Muscle layer of duodenum (tissue), 2 donors: ENCODE results near the gene CILP2.

Experiments
- H3K27ac ChIP-seq: one replicate; pipeline ENCODE4 v1.7.0; 2013; ENCODE audit warnings: mild to moderate bottlenecking, low read length
- H3K27me3 ChIP-seq: one replicate; pipeline ENCODE4 v1.7.0; 2013; ENCODE audit warnings: low read depth, mild to moderate bottlenecking, control low read depth, low read length
- H3K36me3 ChIP-seq, 2 donors: one replicate each; pipeline ENCODE4 v1.7.0; 2013; ENCODE audit warnings: low read length in 2 of 2, control low read depth in 1 of 2, mild to moderate bottlenecking in 1 of 2; ENCODE audit not compliant: insufficient read depth in 2 of 2, control insufficient read depth in 1 of 2
- H3K4me1 ChIP-seq, 2 donors: one replicate each; pipeline ENCODE4 v1.7.0; 2013; ENCODE audit warnings: low read length in 2 of 2, mild to moderate bottlenecking in 2 of 2, control low read depth in 1 of 2, moderate library complexity in 1 of 2; ENCODE audit not compliant: insufficient read depth in 2 of 2, control insufficient read depth in 1 of 2
- H3K4me3 ChIP-seq, 2 donors: one replicate each; pipeline ENCODE4 v1.7.0; 2013; ENCODE audit warnings: low read length in 2 of 2, low read depth in 1 of 2, mild to moderate bottlenecking in 1 of 2
- H3K9me3 ChIP-seq, 2 donors: one replicate each; pipeline ENCODE4 v1.7.0; 2013; ENCODE audit warnings: low read length in 2 of 2, control low read depth in 1 of 2, mild to moderate bottlenecking in 1 of 2; ENCODE audit not compliant: control insufficient read depth in 1 of 2
- donor health status: healthy.

Gene CILP2

GRCh38 chr19:19538061-19538784, at the start of gene CILP2:
CILP2 (plus strand) TSS chr19:19538265; CDS start chr19:19538350, 85 bp downstream.
- peaks cover 25% of the 10 kb centered on the region for H3K27me3 ChIP-seq
- H3K27ac ChIP-seq = no peak within 1 kb of the TSS
- H3K36me3 ChIP-seq = peaks cover 0 to 3% of the 10 kb centered on the region in 2 donors
- no peaks in the 10 kb centered on the region for H3K9me3 ChIP-seq
- peaks cover 5 to 41% of the 10 kb centered on the region in 2 donors for H3K4me1 ChIP-seq
- peak within 1 kb of the TSS in 1 of 2 donors; percentile 48 for H3K4me3 ChIP-seq

- peaks cover 19 to 26% of the 10 kb centered on the region in 2 donors for H3K4me1 ChIP-seq
These were observed 49.0 kb upstream of the CILP2 start for GRCh38 chr19:19488875-19489690.

GRCh38 chr19:19489804-19490204, 48.3 kb upstream of the CILP2 start:
- H3K4me1 ChIP-seq = peaks cover 19 to 26% of the 10 kb centered on the region in 2 donors
- H3K4me3 ChIP-seq = peak overlapping the region in 1 of 2 donors; percentile 15
- peaks cover 17 to 36% of the 10 kb centered on the region in 2 donors for H3K36me3 ChIP-seq

More at GRCh38 chr19:19488875-19489690, 49.0 kb upstream of the CILP2 start:
- Histone ChIP-seq H3K36me3 (peaks cover 13 to 29% of the 10 kb centered on the region in 2 donors), H3K27me3 (no peaks in the 10 kb centered on the region), H3K9me3 (no peaks in the 10 kb centered on the region), H3K27ac (peak overlapping the region; percentile 49), H3K4me3 (peak overlapping the region; percentile 7 to 15)

GRCh38 chr19:19490214-19490968, 47.7 kb upstream of the CILP2 start:
- Histone ChIP-seq H3K4me3 (no peak overlapping the region), H3K27ac (peak overlapping the region; percentile 49), H3K36me3 (peaks cover 17 to 38% of the 10 kb centered on the region in 2 donors), H3K4me1 (peaks cover 19 to 21% of the 10 kb centered on the region in 2 donors), H3K9me3 (no peaks in the 10 kb centered on the region), H3K27me3 (no peaks in the 10 kb centered on the region)

More at GRCh38 chr19:19489804-19490204, 48.3 kb upstream of the CILP2 start:
- H3K27ac ChIP-seq = peak overlapping the region; percentile 49
- no peaks in the 10 kb centered on the region for H3K9me3 ChIP-seq
- H3K27me3 ChIP-seq = no peaks in the 10 kb centered on the region

DNA sequence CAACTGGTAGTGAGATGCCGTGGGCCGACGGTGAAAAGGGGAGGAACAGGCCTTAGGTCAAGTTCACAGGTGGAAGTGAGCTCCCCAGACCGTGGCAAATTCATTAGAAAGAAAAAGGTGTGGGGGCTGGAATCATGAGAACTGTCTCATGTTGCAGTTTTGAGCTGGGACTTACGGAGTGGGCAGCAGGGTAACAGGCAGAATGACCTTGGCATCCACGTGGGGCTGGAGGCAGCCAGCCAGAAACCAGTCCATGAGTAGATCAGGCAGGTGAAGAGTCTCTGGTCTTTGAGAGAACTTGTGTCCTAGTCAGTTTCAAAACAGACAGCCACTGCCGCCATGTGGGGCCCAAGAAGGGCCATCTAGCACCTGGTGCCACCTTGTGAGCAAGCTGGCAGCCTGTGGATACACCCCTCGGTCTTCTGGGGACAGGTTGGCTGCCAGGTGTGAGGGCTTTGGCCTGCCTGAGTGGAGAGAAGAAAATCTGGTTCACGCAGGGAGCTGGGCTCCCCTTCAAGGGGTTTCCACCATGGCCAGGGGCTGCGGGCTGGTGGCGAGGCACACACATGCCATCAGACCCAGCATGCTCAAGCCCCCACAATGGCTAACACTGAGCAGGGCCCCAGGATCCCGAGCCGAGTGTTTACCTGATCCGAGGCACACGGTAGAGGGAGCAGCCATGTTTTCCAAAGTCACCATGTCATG, 46.6 kb upstream of the CILP2 start:
- no peaks in the 10 kb centered on the region for H3K9me3 ChIP-seq
- H3K36me3 ChIP-seq = peaks cover 25 to 39% of the 10 kb centered on the region in 2 donors
- no peak overlapping the region for H3K4me3 ChIP-seq
- no peak overlapping the region for H3K27ac ChIP-seq
- peaks cover 16 to 19% of the 10 kb centered on the region in 2 donors for H3K4me1 ChIP-seq
- no peaks in the 10 kb centered on the region for H3K27me3 ChIP-seq

DNA sequence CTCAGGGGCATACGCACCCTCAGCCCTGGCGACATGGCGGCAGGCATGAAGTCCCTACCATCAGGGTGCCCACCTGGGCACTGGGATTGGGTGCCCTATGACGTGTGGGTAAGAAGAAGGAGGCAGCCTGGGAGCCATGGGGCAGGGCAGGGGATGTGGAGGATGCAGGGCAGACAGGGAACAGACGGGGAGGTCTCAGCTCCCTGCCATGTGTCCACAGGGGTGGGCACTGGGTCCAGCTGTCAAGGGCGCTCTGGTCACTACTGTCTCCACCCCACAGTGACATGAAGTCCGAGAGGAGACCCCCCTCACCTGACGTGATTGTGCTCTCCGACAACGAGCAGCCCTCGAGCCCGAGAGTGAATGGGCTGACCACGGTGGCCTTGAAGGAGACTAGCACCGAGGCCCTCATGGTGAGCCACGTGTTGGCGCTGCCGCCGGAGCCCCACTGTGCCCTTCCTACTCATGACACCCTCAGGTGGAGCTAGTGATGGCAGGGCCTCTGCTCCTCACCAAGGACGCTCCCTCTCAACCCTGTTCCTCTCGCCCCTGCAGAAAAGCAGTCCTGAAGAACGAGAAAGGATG, 45.9 kb upstream of the CILP2 start:
- Histone ChIP-seq H3K27ac (no peak overlapping the region), H3K27me3 (no peaks in the 10 kb centered on the region), H3K9me3 (no peaks in the 10 kb centered on the region), H3K4me3 (no peak overlapping the region), H3K36me3 (peaks cover 28 to 43% of the 10 kb centered on the region in 2 donors), H3K4me1 (peaks cover 16 to 19% of the 10 kb centered on the region in 2 donors)

GRCh38 chr19:19493841-19494546, 44.1 kb upstream of the CILP2 start:
- peaks cover 28 to 62% of the 10 kb centered on the region in 2 donors for H3K36me3 ChIP-seq
- peaks cover 10 to 12% of the 10 kb centered on the region in 2 donors for H3K4me1 ChIP-seq
- H3K9me3 ChIP-seq = no peaks in the 10 kb centered on the region
- H3K4me3 ChIP-seq = no peak overlapping the region
- no peak overlapping the region for H3K27ac ChIP-seq
- no peaks in the 10 kb centered on the region for H3K27me3 ChIP-seq

- peaks cover 42 to 80% of the 10 kb centered on the region in 2 donors for H3K36me3 ChIP-seq
These were observed 42.2 kb upstream of the CILP2 start for GRCh38 chr19:19495614-19496603.

DNA sequence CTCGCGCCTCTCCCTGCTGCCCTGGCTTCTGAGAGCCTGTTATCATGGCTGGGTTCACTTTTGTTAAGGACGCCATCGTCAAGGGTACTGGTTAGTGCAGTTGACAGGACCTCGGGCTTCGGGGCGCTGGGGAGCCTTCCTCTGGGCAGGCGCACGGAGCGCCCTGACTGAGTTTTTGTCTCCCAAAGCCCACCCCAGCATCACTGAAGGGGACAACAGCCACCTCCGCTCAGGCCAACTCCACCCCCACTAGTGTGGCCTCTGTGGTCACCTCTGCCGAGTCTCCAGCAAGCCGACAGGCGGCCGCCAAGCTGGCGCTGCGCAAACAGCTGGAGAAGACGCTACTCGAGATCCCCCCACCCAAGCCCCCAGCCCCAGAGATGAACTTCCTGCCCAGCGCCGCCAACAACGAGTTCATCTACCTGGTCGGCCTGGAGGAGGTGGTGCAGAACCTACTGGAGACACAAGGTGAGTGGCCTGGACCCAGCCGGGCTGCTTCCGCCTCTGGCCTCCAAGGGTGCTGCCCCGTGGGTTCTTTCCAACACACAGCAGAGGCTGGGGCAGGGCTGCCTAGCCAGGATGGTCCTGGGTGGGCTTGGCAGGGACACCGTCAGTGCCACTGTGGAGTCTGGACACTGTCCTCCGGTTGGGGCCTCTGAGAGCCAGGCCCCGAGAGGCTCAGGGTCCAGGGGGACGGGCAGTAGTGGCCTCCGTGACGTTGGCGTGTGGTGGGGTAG, 39.6 kb upstream of the CILP2 start:
- no peaks in the 10 kb centered on the region for H3K9me3 ChIP-seq
- H3K4me1 ChIP-seq = no peaks in the 10 kb centered on the region
- H3K4me3 ChIP-seq = no peak overlapping the region
- H3K36me3 ChIP-seq = peaks cover 48 to 88% of the 10 kb centered on the region in 2 donors
- no peaks in the 10 kb centered on the region for H3K27me3 ChIP-seq
- H3K27ac ChIP-seq = no peak overlapping the region

More at GRCh38 chr19:19495614-19496603, 42.2 kb upstream of the CILP2 start:
- Histone ChIP-seq H3K27me3 (no peaks in the 10 kb centered on the region), H3K4me1 (no peaks in the 10 kb centered on the region), H3K9me3 (no peaks in the 10 kb centered on the region), H3K4me3 (no peak overlapping the region), H3K27ac (no peak overlapping the region)
